SJSA1 (cell line): Measurements from ENCODE around the gene EIF5A. TPM values are rescaled to one million over a fixed set of nuclear protein-coding genes. Genes with fewer than 3 reads are reported as not detected.

Source experiments
- DNase-seq, 2 experiments: peaks; one replicate each; pipeline ENCODE4 v3.0.0-alpha.2; 2015 to 2020; ENCODE audit warnings: low spot score in 2 of 2, low read depth in 1 of 2
- H3K27ac ChIP-seq: fragments of 250-450 bp; sonication (Bioruptor Pico); 2 replicates; pipeline ENCODE4 v1.5.1; 2020; ENCODE audit warnings: mild to moderate bottlenecking, moderate library complexity
- H3K27me3 ChIP-seq: fragments of 250-450 bp; sonication (Bioruptor Pico); replicated peaks from 2 replicates; pipeline ENCODE4 v1.5.1; 2020; ENCODE audit warnings: mild to moderate bottlenecking, moderate library complexity
- H3K36me3 ChIP-seq: fragments of 250-450 bp; sonication (Bioruptor Pico); 2 replicates; pipeline ENCODE4 v1.5.1; 2020; ENCODE audit warnings: mild to moderate bottlenecking
- H3K4me1 ChIP-seq: fragments of 250-450 bp; sonication (Bioruptor Pico); replicated peaks from 2 replicates; pipeline ENCODE4 v1.6.1; 2021; ENCODE audit warnings: mild to moderate bottlenecking
- H3K4me3 ChIP-seq: fragments of 250-450 bp; sonication (Bioruptor Pico); 2 replicates; pipeline ENCODE4 v1.5.1; 2020; ENCODE audit warnings: mild to moderate bottlenecking
- H3K9me3 ChIP-seq: fragments of 250-450 bp; sonication (Bioruptor Pico); replicated peaks from 2 replicates; pipeline ENCODE4 v1.5.1; 2020; ENCODE audit warnings: mild to moderate bottlenecking
- total RNA-seq: library from RNA; depleted of rRNA; stranded (reverse); fragments of >200 nt; shearing (Covaris generic); gene quantifications from 2 replicates; pipeline ENCODE4 v1.2.3, GENCODE V29; 2014

The EIF5A gene
- total RNA-seq, 1 experiment from 2014 or later, result 632 TPM

DNA sequence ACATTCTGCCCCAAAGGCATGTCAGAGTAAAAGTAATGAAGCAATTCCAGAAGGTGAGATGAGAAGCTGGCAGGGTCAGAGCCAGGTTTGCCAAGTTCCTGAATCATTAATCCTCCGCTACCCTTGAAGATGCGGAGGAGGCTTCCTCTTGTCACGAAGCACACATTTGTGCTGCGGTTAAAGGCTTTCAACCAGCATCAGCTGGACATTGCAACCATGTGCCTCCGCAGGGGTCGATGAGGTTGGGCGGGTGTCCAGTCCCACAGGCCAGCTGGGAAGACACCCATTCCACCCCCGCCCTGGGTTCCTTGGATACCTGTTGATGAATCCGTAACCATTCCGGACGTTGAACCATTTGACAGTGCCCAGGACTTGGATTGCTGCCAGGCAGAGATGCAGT, 14.3 kb upstream of the EIF5A start:
- Histone ChIP-seq H3K4me3 (no peak overlapping the region), H3K9me3 (no peaks in the 10 kb centered on the region), H3K27ac (no peak overlapping the region), H3K4me1 (peaks cover 19% of the 10 kb centered on the region), H3K36me3 (no peaks in the 10 kb centered on the region), H3K27me3 (peaks cover 67% of the 10 kb centered on the region)
- no peak for DNase-seq

DNA sequence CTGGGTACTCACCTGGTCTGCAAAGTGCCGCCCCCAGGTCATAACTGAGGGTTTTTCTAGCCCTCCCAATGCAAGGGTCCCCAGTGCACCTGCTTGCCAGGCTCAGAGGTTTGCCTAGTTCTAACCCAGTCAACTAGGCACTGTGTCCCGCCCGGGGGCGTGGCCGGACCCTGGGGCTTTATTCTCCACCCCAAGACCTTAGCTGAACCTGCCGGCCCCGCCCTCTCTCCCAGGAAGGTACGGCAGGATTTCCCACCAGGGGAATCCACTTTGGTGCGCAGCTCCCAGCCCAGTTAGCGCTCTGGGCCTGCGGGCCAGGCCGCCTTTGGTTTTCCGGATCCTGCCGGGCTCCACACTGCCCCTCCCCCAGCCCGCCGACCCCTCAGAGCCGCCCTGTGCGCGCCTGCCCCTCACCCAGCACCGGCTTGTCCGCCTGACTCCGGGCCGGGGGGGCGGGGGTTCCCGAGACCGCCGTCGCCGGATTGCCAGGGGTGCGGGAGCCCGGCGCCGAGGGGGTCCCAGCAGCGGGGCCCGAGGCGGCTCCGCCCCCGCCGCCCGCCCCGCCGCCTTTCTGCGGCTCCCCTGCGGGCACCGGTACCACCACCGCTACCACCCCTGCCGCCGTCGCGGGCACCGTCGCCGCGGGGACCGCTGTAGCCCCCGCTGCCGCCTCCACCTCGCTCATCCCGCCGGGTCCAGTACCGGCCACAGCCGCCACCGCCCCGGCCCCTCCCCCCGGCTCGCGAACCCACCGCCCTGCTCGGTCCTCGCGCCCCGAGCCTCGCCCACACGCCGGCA, 13.4 kb upstream of the EIF5A start:
- no peaks in the 10 kb centered on the region for H3K36me3 ChIP-seq
- H3K27ac ChIP-seq, result no peak overlapping the region
- H3K4me3 ChIP-seq, result peak overlapping the region; percentile 5; the same call in 1 of the 2 replicates
- H3K9me3 ChIP-seq, result no peaks in the 10 kb centered on the region
- H3K4me1 ChIP-seq, result peaks cover 19% of the 10 kb centered on the region
- no peak for DNase-seq
- peaks cover 58% of the 10 kb centered on the region for H3K27me3 ChIP-seq

DNA sequence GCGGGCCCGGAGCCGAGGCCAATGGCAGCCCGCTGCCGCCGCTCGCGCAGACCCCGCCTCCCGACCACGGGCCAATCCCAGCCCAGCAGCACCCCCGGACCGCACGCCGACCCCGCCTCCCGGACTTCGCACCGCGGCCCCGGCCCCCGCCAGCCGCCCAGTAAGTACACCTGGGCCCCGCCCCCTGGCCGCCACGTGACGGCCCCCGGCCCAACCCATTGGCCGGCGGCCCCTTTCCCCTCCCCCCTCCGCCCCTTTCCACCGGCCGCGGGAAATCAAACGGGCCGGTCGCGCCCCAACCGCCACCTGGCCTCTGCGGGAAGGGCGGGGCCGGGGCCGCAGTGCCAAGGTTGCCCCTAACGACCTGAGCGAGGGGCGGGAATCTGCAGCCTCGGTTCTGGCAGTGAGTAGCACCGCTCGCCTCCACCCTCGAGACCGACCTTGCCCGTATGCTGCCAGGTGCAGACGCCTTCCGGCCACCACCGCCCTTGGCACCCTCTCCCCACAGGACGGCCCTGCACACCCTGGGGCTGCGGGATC, 12.7 kb upstream of the EIF5A start, which contains the start of gene YBX2:
Gene YBX2, minus strand, starts transcription at position 26 of the 540 bp plus-strand sequence. CDS start 139 bp downstream, outside the sequence.
- DNase-seq, result no peak
- H3K4me1 ChIP-seq, result peaks cover 19% of the 10 kb centered on the region
- H3K27ac ChIP-seq, result no peak within 1 kb of the TSS
- H3K9me3 ChIP-seq, result no peaks in the 10 kb centered on the region
- H3K27me3 ChIP-seq, result peaks cover 54% of the 10 kb centered on the region
- peak within 1 kb of the TSS; percentile 5; the same call in 1 of the 2 replicates for H3K4me3 ChIP-seq
- H3K36me3 ChIP-seq, result no peaks in the 10 kb centered on the region

DNA sequence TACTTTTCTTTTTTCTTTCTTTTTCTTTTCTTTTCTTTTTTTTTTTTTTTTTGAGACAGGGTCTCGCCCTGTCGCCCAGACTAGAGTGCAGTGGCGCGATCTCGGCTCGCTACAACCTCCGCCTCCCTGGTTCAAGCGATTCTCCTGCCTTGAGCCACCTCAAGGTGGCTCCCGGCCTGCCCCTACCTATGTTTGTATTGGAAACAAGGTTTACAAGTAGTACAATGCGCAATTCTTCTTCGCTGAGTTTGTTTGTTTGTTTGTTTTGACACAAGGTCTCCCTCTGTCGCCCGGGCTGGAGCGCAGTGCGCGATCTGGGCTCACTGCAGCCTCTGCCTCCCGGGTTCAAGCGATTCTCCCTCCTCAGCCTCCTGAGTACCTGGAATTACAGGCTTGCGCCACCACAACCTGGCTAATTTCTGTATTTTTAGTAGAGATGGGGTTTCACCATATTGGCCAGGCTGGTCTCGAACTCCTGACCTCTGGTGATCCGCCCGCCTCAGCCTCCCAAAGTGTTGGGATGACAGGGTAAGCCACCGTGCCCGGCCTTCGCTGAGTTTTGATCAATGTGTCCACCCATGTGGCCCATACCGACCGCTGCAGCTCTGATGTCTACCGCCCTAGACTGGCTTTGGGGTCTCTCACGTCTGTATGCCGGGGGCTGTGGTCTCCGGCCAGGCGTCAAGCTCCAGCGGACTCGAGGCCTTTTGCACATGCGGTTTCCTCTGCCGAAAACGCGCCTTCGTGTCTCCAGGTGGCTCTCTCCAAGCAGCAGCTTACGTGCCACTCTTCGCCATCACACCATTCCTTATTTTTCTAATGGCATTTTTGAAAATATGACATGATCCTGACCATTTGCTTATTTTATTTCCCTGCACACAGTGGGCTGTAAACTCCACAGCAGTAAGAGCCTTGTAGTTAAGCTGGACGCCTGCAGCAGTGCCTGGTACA, 11.9 kb upstream of the EIF5A start:
- Histone ChIP-seq H3K36me3 (no peaks in the 10 kb centered on the region), H3K9me3 (no peaks in the 10 kb centered on the region), H3K4me1 (peaks cover 19% of the 10 kb centered on the region), H3K27ac (no peak overlapping the region), H3K27me3 (peaks cover 48% of the 10 kb centered on the region), H3K4me3 (no peak overlapping the region)
- no peak for DNase-seq

DNA sequence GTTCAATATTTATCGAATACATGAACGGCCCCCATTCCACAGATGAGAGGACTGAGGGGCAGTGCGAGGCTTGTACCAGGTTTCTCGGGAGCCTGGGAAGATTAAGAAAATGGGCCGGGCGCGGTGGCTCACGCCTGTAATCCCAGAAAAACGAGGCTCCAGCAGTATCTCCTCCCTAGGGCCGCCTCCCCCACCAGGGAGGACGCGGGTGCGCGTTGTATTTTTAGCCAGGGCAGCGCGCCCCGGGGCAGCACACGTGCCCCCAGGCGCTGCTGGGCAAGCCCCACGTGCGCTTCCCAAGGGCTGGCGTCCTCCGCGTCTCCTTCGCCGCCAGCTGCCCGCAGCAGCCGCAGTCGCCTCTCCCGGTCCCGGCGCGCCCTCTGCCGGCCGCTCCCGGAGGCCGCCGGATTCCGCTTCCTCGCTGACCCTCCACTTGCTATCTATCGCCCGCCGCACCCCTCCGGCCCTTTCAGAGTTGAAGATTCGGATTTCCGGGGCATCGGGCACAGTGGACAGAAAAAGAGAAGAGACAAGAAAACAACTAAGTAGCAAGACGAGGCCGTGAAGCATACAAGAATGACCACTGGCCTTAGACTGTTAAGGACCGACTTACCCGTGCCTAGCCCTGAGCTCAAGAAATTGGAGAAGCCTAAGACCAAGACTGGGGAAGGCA, 11.1 kb upstream of the EIF5A start:
- H3K27me3 ChIP-seq, result peaks cover 42% of the 10 kb centered on the region
- peak; percentile 70 to 80 for DNase-seq
- no peak overlapping the region for H3K27ac ChIP-seq
- H3K4me3 ChIP-seq, result no peak overlapping the region
- H3K9me3 ChIP-seq, result no peaks in the 10 kb centered on the region
- peaks cover 19% of the 10 kb centered on the region for H3K4me1 ChIP-seq
- H3K36me3 ChIP-seq, result no peaks in the 10 kb centered on the region

DNA sequence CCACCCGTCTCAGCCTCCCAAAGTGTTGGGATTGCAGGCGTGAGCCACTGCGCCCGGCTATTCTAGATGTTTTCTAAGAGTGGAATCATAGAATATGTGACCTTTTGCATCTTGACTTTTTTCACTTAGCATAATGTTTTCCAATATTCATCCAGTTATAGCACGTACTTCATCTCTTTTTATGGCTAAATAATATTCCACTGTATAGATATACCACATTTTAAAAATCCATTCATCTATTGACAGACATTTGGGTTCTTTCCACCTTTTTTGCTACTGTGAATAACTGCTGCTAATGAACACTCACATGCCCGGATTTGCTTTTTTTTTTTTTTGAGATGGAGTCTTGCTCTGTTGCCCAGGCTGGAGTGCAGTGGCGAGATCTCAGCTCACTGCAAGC, 3.2 kb upstream of the EIF5A start:
- no peak for DNase-seq
- Histone ChIP-seq H3K4me3 (no peak overlapping the region), H3K27me3 (no peaks in the 10 kb centered on the region), H3K9me3 (no peaks in the 10 kb centered on the region), H3K27ac (no peak overlapping the region), H3K36me3 (peaks cover 13% of the 10 kb centered on the region), H3K4me1 (peaks cover 8% of the 10 kb centered on the region)

DNA sequence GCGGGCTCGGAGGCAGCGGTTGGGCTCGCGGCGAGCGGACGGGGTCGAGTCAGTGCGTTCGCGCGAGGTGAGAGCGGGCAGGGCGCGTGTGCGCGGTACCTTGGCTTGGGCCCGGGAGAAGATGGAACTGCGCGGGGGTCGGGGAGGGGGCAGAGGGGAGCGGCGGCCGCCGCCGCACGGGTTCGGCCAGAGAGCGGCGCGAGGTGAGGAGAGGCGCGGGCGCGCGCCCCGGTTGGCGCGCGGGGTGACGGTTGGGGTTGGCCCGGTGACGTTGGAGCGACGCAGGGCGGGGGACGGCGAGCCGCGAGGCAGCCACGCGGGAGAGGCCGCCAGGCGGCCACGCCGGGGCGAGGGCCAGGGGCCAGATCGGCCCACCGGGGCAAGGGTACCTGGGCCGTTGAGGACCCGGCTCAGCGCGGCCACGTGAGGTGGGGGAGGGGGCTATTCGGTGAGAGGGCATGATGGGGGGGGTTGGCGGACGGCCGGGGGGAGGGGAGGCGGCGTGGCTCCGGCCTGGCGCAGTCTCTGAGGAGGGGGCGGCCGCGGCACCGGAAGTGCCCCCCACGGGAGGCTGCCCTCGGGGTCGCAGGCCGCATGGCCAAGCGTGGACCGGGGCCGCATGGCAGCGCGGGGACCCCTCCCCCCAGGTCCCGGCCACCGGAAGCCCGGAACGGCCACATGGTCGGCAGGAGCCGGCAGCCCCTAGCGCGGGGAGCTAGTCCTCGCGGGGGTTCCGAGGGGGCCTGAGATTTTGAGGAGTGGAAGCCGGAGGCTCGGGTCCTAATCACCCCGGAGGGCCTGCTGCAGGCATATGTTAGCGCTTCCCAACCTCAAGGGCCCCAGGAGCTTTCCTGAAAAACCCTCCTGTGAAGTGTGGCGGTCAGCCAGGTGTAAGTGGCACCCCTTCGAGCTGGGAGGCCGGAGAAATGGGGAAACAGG, 527 bp downstream of the EIF5A start:
- peak in 1 of 2 experiments; percentile 17 for DNase-seq

DNA sequence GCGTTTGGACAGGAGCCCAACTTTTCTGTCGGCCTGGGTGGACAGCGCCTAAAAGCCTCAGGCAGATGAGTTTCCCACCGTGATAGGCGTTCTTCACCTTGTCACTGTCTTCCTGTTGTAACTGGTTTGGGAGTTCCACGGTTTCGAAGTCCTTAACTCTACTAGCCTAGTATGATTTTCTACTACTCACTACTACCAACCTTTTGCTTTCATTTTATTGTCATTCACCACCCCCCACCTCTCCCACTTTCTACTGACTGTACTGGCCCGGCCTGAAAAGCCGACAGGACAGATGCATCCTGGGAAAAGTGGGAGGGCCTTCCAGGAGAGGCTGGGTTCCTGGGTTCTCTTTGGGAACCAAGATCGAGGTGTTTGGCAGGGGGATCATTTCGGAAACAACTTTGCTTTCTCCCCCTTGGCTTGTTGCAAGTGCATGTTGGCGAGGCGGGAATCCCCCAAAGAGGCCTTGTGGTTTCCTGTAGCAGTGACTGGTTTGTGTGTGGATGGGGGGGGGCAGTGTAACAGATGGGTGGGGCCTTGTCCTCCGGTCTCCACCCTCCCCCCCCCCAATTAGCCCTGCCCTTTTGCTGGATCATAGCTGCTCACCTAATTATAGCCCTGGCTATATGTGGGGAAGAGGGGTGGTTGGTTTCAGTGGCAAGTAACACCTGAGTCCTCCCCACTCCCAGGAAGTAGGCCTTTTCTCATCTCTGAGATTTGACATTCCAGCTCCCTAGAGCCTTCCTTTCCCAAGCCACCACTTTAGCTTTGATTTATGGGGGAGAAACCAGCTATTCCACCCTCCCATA, 1.4 kb downstream of the EIF5A start:
- DNase-seq, result peak; percentile 80 to 83

More for the DNA sequence above, 527 bp downstream of the EIF5A start:
- Histone ChIP-seq H3K4me1 (peaks cover 13% of the 10 kb centered on the region), H3K36me3 (peaks cover 47% of the 10 kb centered on the region), H3K9me3 (no peaks in the 10 kb centered on the region), H3K27me3 (no peaks in the 10 kb centered on the region), H3K27ac (peak overlapping the region; percentile 85), H3K4me3 (peak overlapping the region; percentile 74)

DNA sequence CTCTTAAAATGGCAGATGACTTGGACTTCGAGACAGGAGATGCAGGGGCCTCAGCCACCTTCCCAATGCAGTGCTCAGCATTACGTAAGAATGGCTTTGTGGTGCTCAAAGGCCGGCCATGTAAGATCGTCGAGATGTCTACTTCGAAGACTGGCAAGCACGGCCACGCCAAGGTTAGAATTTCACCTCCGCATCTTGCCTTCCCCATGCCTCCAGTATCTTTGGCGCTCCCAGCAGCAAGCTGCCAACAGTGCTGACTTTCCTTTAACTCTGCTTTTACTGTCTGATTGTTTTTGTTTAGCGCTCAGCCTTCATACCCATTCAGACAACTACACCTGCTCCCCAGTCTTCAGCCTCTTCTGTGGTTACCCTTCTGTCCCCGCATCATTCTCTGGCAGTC, 2.2 kb downstream of the EIF5A start:
- H3K27me3 ChIP-seq, result no peaks in the 10 kb centered on the region
- H3K27ac ChIP-seq, result no peak overlapping the region
- DNase-seq, result no peak
- H3K36me3 ChIP-seq, result peaks cover 62% of the 10 kb centered on the region
- H3K4me1 ChIP-seq, result peaks cover 29% of the 10 kb centered on the region
- no peaks in the 10 kb centered on the region for H3K9me3 ChIP-seq
- H3K4me3 ChIP-seq, result no peak overlapping the region

More for the DNA sequence above, 1.4 kb downstream of the EIF5A start:
- peak overlapping the region; percentile 85 for H3K27ac ChIP-seq
- H3K9me3 ChIP-seq, result no peaks in the 10 kb centered on the region
- H3K27me3 ChIP-seq, result no peaks in the 10 kb centered on the region
- peak overlapping the region; percentile 74 for H3K4me3 ChIP-seq
- H3K4me1 ChIP-seq, result peaks cover 21% of the 10 kb centered on the region
- H3K36me3 ChIP-seq, result peaks cover 56% of the 10 kb centered on the region

DNA sequence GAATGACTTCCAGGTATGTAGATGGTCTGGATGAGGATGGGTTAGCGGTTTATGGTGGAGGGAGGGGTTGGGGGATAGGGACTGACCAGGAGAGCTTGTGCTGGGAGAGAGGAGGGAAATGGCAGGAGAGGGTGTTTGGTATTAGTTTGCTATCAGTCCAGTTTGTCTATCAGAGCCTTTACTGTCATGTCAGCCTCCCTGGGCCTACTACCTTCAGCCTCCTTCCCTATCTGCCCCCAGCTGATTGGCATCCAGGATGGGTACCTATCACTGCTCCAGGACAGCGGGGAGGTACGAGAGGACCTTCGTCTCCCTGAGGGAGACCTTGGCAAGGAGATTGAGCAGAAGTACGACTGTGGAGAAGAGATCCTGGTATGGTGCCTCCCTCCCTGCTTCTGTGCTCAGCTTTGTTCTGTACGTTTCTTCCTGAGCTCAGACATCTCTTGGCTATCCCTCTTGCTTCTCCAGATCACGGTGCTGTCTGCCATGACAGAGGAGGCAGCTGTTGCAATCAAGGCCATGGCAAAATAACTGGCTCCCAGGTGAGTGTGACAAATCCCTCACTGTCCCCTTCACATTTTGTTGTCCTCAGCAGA, 3.8 kb downstream of the EIF5A start:
- no peaks in the 10 kb centered on the region for H3K27me3 ChIP-seq
- DNase-seq, result no peak
- no peak overlapping the region for H3K4me3 ChIP-seq
- no peak overlapping the region for H3K27ac ChIP-seq
- H3K9me3 ChIP-seq, result no peaks in the 10 kb centered on the region
- H3K4me1 ChIP-seq, result peaks cover 41% of the 10 kb centered on the region
- peaks cover 78% of the 10 kb centered on the region for H3K36me3 ChIP-seq

DNA sequence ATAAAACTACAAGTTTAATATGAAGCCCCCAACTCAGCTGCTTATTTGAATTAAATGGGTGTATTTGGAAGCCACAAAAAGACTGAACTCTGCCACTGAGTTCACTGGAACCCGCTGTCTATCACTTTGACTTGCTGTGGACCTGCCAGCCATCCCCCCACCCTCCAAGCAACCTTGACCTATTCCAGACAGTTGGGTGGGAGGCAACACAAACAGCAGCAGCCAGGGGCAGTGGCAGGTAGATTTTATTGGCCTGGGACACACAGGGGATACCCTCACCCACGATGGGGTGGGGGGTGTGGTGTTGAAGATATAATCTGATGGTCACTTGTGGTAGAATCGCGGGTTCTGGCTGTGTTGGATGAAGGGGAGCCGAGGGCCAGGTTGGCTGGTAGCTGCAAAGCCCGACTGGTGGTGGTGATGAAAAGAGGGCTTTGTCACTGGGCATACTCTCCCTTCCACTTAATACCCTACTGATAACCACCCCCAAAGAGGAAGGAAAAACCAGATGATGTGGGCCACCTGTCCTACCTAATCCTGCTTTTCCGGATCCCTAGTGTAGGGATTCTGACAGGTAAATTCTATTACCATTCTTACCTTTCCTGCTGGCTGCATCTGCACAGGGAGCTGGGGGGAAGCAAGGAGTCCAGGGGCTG, 5.1 kb downstream of the EIF5A start:
- H3K4me1 ChIP-seq, result peaks cover 38% of the 10 kb centered on the region
- no peaks in the 10 kb centered on the region for H3K27me3 ChIP-seq
- H3K27ac ChIP-seq, result no peak overlapping the region
- DNase-seq, result no peak
- no peaks in the 10 kb centered on the region for H3K9me3 ChIP-seq
- no peak overlapping the region for H3K4me3 ChIP-seq
- H3K36me3 ChIP-seq, result peaks cover 81% of the 10 kb centered on the region
